Measurements from ENCODE around the gene SKIC8.
A peak's percentile ranks its signal among the peaks of the same experiment; 100 is the strongest.

The SKIC8 gene

DNA sequence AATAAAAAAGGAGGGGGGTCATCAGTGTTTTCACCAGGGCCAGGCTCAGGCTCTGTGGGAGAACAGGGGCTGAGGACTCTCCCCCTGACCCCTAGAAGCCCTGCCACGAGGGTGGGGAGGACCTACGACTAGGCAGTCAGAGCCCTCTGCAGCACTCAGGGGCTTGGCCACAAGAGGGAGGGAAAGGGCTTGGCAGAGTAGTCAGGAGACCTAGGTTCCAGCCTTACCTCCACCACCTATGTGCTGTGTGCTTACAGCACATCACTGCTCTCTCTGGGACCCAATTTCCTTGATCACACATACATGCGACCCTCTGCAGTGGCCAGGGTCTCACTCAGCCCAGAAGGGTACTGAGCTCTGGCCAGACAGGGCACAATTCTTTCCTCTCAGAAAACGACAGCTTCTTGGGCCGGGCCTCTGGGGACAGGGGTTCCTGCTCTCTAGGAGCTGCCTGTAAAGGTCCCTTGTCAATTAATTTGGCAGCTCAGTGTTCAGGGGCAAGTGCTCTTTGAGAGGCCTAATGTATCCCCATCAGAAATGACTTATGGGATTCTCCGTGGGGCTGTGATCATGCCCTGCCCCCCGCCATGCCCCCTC lies 16.4 kb upstream of the SKIC8 start:
- H3K4me3 ChIP-seq (ENCODE audit: low read depth, low read length), result no peak overlapping the region
- TF ChIP-seq, protein P1, sequence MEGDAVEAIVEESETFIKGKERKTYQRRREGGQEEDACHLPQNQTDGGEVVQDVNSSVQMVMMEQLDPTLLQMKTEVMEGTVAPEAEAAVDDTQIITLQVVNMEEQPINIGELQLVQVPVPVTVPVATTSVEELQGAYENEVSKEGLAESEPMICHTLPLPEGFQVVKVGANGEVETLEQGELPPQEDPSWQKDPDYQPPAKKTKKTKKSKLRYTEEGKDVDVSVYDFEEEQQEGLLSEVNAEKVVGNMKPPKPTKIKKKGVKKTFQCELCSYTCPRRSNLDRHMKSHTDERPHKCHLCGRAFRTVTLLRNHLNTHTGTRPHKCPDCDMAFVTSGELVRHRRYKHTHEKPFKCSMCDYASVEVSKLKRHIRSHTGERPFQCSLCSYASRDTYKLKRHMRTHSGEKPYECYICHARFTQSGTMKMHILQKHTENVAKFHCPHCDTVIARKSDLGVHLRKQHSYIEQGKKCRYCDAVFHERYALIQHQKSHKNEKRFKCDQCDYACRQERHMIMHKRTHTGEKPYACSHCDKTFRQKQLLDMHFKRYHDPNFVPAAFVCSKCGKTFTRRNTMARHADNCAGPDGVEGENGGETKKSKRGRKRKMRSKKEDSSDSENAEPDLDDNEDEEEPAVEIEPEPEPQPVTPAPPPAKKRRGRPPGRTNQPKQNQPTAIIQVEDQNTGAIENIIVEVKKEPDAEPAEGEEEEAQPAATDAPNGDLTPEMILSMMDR (IDR thresholded peaks at IDR 0.05; ENCODE audit: low read depth, low read length), result no peak

DNA sequence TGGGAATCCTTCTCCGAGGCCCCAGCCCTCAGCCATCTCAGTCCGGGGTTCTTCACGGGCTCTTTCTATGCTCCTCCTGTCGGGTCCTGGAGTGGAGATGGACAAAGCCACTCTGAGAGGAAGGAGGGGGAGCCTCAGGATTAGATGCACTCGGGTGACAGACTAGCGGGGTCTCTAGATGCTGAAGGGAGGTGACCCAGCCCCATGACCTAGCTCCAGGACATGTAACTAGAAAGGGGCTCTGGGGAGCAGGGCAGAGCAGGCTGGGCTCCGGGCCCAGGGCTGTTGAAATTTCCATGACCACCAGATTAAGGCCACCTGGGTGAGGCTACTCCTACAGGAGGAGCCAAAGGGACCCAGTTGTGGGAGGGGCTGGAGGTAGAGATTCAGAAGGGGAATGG lies 14.8 kb upstream of the SKIC8 start:
- TF ChIP-seq, protein P1 (IDR thresholded peaks at IDR 0.05; ENCODE audit: low read depth, low read length), result no peak
- H3K4me3 ChIP-seq (ENCODE audit: low read depth, low read length), result no peak overlapping the region

DNA sequence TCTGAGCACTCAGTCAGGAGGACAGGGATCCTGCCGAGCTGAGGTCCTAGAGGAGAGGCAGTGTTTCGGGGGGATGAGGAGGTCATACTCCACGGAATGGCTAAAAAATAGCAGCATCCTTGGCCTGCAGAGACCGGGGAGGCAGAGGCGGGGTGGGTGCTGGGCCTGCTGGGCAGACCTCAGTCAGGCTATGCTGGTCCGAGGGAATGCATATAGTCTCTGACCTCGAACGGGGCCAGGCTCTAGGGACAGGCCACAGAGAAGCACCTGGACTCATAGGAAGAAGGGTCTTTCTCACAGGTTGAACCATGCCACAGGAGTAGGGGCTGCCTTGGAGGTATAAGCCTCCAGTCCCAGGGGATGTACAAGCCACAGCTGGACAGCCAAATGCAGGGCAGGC lies 14.0 kb upstream of the SKIC8 start:
- TF ChIP-seq, protein P1 (IDR thresholded peaks at IDR 0.05; ENCODE audit: low read depth, low read length), result no peak
- no peak overlapping the region for H3K4me3 ChIP-seq (ENCODE audit: low read depth, low read length)

DNA sequence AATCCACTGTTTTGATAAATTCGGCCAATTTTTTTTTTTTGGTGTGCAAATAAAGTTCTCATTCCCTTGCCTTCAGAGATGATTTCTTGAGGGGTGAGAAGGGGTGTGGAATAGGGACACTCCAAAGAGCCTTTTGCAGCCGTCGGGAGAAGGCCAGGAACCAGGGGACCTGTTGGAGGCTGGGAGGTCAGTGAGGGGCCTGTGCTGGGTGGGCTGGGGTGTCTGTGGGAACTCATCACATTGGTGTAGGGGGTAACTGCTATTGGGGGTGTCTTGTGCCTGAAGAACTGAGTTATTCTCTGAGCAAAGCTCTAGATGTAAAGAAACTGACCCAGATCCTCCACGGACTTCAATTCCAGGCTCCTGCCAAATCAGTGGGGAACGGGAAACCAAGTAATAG lies 13.5 kb upstream of the SKIC8 start:
- TF ChIP-seq, protein P1 (IDR thresholded peaks at IDR 0.05; ENCODE audit: low read depth, low read length), result no peak
- no peak overlapping the region for H3K4me3 ChIP-seq (ENCODE audit: low read depth, low read length)

DNA sequence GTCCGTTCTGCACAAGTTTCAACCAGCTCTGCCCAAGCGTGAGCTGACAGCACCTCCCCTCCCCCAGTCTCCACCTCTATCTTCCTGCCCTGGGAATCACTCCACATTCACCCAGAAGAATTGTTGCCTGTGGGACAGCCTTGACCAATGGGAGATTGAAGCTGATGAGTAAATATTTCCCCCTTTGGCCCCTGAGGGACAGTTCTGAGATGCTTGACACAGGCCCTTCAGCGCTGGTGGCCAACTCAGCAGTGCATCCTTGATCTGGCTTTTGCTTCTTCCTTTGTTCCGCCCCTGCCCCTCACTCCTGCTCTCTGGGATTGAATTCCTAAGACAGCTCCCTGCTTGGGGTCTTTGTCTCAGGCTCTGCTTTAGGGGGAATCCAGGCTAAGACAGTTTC lies 13.1 kb upstream of the SKIC8 start:
- no peak overlapping the region for H3K4me3 ChIP-seq (ENCODE audit: low read depth, low read length)
- TF ChIP-seq, protein P1 (IDR thresholded peaks at IDR 0.05; ENCODE audit: low read depth, low read length), result no peak

DNA sequence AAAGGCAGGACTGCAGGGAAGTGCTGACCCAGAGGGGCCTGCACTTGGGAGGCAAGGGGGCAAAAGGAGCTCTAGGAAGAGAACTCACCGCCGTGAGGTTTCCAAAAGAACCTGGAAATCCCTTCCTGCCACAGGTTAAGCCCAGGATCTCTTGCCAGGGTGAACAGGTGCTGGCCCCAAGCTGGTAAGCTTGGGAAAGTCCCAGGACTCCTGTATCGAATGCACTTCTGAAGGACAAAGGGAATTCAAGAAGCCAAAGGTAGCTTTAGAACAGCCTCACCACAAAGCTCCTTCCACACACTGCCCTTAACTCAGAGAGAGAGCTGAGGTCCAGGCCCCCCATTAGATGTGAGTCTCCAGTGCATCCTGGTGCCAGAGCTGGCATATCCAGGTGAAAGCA lies 11.9 kb upstream of the SKIC8 start:
- TF ChIP-seq, protein P1 (IDR thresholded peaks at IDR 0.05; ENCODE audit: low read depth, low read length), result no peak
- no peak overlapping the region for H3K4me3 ChIP-seq (ENCODE audit: low read depth, low read length)

DNA sequence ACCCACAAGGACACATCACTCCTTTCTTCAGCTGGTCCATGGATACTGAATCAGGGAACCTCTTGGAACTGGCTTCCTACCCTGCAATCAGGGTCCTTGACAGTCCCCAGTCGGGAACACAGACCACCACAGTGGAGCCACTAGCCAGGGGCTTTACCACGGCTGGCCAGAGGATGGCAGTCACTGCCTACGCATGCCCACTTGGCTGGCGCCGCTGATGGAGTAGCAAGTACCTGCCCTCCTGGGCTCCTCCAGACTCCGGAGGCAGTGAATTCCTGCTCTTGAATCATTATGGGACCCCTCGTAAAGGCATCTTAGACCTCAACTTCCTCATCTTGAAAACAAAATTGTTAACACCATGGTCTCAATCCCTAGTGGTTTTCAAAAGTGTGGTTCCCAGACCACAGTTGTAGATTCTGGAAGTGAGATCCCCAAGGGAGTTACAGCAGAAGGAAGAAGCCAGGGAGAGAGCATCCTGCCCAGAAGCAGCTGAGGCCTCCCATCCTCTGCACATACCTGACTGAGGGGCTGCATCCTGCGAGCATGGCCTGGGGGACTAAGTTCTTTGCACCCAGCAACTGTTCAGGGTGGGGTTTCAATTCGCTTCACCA lies 9.1 kb upstream of the SKIC8 start:
- H3K4me3 ChIP-seq (ENCODE audit: low read depth, low read length), result no peak overlapping the region
- TF ChIP-seq, protein P1 (IDR thresholded peaks at IDR 0.05; ENCODE audit: low read depth, low read length), result peak; percentile 95

Data from WI38 (cell line).